Heart left ventricle (tissue), 13 donors: ENCODE results near the gene SEMA6D.

ENCODE experiments used
- POLR2A ChIP-seq, 2 donors: fragments of 450-650 bp; IDR thresholded peaks; one replicate each; pipeline ENCODE4 v1.6.1; 2017; ENCODE audit warnings: antibody characterized with exemption in 2 of 2, mild to moderate bottlenecking in 2 of 2, moderate library complexity in 2 of 2
- TF ChIP-seq, protein P1 (sequence below), 12 donors: fragments of 200-600 bp; sonication (generic) in 4 of 12; IDR thresholded peaks; one replicate each; pipeline versions ENCODE4 v1.5.0 to v1.8.0; 2018 to 2022; ENCODE audit warnings: antibody characterized with exemption in 12 of 12, mild to moderate bottlenecking in 5 of 12
- donor health status: ischemic (EF 13 %, LVEDD 7.1; RV severe dilation, severe dysfunction).
- donor health status: DM: no; HTN: yes; CAD: no.
- donor health status: DM: no; HTN: no; CAD: no.
- donor health status: ischemic (EF 25% LVEDD 6.9; RV normal size, moderate dysfunction).
- donor health status: ischemic (EF 25% LVEDD 5.7; RV mildly dilated, moderate dysfunction).
- donor health status: ischemic (EF 35%, LVEDD 5.7; RV mildly dilated, moderate dysfunction).
- donor health status: nonischemic (EF 11% LVEDD 7.7; RV severe dilation, severe dysfunction).
- donor health status: DM: yes; HTN: yes; CAD: no.
- donor health status: PGD.
- donor health status: ischemic (EF 29% LVEDD 5.4; RV normal size, mild dysfunction).
- donor health status: nonischemic (EF 23%, LVEDD 6.1; RV moderate dilation, normal function).

DNA sequence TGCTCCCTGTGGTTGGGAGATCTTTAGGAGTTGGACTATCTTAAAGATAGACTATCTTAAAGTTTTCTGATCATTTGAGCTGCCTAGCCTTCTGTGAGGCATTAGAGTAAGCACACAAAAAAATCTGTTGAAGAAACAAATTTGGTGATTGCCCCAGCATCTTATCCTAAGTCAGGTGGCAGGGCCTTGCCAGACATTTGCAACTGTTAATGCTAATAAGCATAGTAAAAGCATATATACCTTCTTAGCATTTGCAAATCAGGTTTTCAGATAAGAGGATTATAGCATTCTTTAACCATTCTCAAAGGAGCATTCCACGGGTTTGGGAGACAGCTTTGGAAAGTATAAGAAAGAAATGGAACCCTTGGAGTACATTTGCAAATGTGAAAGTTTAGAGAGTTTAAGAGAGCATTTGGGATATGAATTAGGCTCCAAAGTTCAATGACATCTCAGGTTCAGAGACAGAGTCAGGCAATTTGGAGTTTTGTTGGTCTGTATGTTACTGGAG, 61.0 kb downstream of the SEMA6D start:
- TF ChIP-seq, protein P1, sequence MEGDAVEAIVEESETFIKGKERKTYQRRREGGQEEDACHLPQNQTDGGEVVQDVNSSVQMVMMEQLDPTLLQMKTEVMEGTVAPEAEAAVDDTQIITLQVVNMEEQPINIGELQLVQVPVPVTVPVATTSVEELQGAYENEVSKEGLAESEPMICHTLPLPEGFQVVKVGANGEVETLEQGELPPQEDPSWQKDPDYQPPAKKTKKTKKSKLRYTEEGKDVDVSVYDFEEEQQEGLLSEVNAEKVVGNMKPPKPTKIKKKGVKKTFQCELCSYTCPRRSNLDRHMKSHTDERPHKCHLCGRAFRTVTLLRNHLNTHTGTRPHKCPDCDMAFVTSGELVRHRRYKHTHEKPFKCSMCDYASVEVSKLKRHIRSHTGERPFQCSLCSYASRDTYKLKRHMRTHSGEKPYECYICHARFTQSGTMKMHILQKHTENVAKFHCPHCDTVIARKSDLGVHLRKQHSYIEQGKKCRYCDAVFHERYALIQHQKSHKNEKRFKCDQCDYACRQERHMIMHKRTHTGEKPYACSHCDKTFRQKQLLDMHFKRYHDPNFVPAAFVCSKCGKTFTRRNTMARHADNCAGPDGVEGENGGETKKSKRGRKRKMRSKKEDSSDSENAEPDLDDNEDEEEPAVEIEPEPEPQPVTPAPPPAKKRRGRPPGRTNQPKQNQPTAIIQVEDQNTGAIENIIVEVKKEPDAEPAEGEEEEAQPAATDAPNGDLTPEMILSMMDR (IDR thresholded peaks at IDR 0.05): no peak
- TF ChIP-seq POLR2A (IDR thresholded peaks at IDR 0.05): no peak
